GM13977 (cell line): ENCODE measurements around the gene DCD.

Source experiments
- DNase-seq: peaks from one replicate; pipeline ENCODE4 v3.0.0; 2012; ENCODE audit warnings: low spot score
- in situ Hi-C: fragments of 300-500 bp; cut with MboI; formaldehyde crosslinking; loops from one replicate; pipeline ENCODE4 v1.12.0; 2022; ENCODE audit warnings: low sequenced_read_pairs, low pct_unique_long_range_greater_than_20kb, mixed read lengths, inconsistent platforms; ENCODE audit not compliant: unreplicated experiment
- TF ChIP-seq, protein P1 (sequence below): IDR thresholded peaks from 2 replicates; pipeline ENCODE4 v1.5.1; 2012; ENCODE audit warnings: mild to moderate bottlenecking, control low read depth; ENCODE audit not compliant: insufficient read depth; ENCODE audit errors: extremely low read depth, missing control alignments

Gene DCD

DNA sequence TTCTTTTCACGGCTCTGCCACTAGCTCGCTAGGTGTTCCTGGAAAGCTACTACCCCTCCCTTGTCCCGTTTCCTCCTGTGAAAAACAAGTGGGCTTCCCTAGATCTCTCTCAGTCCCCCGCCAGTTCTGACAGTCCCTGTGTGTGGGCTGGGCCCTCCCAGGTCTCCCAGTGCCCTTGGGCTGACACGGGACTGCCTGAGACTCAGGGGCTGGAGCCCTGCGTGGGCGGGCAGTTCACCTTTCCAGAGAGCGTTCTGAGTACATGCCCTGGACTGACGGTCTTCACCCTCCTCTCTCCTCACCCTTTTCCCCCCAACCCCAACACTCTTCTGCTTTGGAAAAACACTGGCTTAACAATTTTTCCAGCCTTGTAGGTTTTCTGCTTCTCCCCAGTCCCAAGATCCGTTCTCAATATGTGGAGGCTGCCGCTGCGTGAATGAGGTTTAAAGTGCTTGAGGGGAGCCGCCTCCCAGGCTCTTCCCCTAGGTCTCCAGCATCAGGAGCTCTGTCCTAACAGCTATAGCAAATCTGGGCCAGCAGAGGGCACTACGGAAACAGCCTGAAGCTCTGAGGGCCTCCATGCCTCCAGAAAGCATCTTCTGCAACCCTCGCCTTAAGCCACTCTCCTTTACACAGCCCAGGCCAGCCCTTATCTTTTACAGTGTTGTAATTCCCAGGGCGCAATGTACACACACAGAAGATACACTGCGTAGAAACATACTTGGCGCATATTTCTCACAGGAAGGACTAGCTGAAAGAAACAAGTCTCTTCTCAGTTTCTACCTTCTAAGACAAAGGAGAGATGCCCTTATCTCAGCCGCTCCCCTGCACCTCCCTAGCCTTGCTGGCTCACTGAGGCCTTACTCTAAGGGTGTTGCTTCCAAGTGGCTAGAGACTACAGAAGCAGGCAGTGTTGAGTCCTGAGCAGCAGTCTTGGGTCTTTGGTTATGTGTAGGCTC lies 10.4 kb upstream of the DCD start:
- DNase-seq, result peak; percentile 69
- TF ChIP-seq, protein P1, sequence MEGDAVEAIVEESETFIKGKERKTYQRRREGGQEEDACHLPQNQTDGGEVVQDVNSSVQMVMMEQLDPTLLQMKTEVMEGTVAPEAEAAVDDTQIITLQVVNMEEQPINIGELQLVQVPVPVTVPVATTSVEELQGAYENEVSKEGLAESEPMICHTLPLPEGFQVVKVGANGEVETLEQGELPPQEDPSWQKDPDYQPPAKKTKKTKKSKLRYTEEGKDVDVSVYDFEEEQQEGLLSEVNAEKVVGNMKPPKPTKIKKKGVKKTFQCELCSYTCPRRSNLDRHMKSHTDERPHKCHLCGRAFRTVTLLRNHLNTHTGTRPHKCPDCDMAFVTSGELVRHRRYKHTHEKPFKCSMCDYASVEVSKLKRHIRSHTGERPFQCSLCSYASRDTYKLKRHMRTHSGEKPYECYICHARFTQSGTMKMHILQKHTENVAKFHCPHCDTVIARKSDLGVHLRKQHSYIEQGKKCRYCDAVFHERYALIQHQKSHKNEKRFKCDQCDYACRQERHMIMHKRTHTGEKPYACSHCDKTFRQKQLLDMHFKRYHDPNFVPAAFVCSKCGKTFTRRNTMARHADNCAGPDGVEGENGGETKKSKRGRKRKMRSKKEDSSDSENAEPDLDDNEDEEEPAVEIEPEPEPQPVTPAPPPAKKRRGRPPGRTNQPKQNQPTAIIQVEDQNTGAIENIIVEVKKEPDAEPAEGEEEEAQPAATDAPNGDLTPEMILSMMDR, result peak; percentile 77
- in situ Hi-C loops, result no loop called here

DNA sequence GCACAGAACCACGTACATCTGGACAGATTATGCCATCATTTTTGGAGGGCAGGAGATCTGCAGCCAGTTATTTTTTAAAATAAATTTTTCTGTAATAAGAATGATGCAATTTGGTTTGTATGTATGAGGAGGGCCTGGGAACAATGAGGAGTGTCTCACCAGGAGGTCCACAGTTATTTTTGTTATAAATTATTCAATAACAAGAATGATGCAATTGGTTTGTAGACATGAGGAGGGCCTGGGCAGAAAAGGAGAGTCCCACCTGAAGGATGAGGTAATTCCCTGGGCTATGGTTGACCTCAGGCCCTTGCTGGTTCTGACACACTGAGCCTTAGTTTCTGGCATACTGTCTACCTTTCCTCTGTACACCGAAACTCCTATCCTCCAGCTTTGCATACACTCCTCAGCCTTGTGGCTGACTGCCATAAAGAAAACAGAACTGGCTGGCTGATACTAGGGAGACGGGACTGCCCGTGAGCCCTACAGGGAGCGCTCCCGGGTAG lies 9.0 kb upstream of the DCD start:
- in situ Hi-C loops, result no loop called here
- TF ChIP-seq, protein P1, result no peak
- no peak for DNase-seq

DNA sequence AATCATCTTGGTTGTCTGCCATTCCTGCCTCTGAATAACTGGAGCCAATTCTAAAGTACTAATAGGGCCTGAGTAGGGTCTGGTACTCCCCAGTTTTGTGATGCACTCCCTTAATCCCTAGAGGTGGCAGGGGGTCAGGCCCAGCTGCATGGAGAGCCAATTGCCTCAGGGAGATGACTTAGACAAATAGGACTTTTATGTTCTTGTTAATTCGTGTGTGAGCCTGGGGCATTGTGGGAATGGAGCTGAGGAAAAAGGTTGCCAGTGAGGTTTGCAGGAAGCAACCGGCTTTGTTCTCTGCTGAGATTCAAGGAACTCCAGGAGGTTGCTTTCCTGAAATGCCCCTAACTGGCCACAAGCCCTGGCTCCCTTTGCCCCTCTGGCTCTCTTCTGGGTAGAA lies 6.8 kb upstream of the DCD start:
- TF ChIP-seq, protein P1, result no peak
- no peak for DNase-seq
- in situ Hi-C loops, result no loop called here

DNA sequence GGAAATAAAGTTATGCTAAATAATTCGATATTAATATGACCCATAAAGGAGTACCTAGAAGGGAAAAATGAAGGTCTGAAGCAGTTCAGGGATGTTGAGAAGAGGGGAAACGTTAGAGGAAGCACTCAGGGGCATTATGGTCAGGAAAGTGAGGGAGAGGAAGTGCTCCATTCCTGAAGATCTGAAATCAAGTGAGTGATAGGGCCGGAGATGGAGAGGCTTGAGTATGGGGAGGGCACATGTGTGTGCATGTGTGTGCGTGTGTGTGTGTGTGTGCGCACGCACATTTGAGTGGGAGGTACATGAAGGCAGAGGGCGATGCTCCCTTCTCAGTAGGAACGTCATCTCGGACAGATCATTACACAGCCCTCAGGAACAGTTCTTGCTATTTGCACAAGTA lies 4.9 kb upstream of the DCD start:
- TF ChIP-seq, protein P1, result no peak
- in situ Hi-C loops, result no loop called here
- no peak for DNase-seq

DNA sequence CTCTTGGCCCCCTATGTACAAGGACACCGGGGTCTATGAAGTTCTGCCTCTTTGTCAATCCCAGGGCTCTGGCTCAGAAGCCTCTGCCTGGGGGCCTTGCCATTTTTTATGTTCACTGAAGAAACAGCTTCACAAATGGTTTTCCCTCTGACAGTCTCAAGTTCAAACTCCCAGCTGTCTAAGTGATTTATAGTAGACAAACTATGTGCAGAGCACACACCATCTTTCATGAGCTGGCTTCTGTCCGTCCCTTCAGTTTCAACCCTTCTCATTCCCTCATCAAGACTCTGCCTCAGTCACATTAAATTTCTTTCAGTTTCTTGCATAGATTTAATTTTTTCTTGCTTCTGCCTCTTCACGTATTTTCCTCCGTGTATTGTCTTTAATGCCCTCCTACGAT lies 2.7 kb upstream of the DCD start:
- in situ Hi-C loops, result no loop called here
- no peak for DNase-seq
- TF ChIP-seq, protein P1, result no peak

DNA sequence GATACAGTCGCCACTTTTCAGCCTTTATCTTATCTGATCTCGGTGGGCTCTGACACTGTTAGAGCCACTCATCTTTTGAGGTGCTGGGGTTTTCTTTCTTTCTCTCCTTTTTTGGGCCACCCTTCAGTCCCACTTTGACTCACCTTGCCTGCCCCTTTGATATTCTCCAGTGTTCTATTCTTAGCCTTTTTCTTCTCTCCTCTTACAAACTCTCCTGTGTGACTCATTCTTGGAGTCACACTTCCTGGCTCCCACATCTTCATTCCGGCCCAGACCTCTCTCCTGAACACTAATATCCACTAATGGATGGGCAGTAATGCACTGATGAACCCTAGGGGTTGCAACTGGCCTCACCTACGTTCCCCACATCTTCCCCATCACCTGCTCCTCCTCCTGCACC lies 2.2 kb upstream of the DCD start:
- TF ChIP-seq, protein P1, result no peak
- in situ Hi-C loops, result no loop called here
- DNase-seq, result no peak
